Right renal cortex interstitium (tissue), 3 donors: ENCODE measurements around the gene PRKCG. TPM values are rescaled to one million over a fixed set of nuclear protein-coding genes. Genes with fewer than 3 reads are reported as not detected.

Experiments used
- DNase-seq, 3 donors: peaks; one replicate each; pipeline ENCODE4 v3.0.0-alpha.2; 2013; ENCODE audit warnings: low read depth in 3 of 3, low spot score in 2 of 3
- polyA plus RNA-seq, 3 donors: library from polyadenylated mRNA; unstranded; fragments of 120-200 nt; gene quantifications; one replicate each; pipeline ENCODE4 v1.2.1, GENCODE V29; 2013; ENCODE audit not compliant: insufficient read length in 3 of 3

PRKCG gene
- polyA plus RNA-seq, 3 donors = 0.21 to 0.47 (median 0.24) TPM

GRCh38 chr19:53896682-53897081 is 14.7 kb downstream of the PRKCG start:
- DNase-seq = no peak

GRCh38 chr19:53897459-53897858 is 15.5 kb downstream of the PRKCG start:
- no peak for DNase-seq

- no peak for DNase-seq
Measured at GRCh38 chr19:53898166-53898565, 16.2 kb downstream of the PRKCG start.

- DNase-seq = no peak
Measured at GRCh38 chr19:53898636-53899341, 16.8 kb downstream of the PRKCG start.

- DNase-seq = no peak
Measured at GRCh38 chr19:53900191-53900860, 18.3 kb downstream of the PRKCG start.

GRCh38 chr19:53903055-53903680 is 21.2 kb downstream of the PRKCG start:
- DNase-seq = peak in 2 of 3 donors; percentile 69

GRCh38 chr19:53904909-53905308 is 22.9 kb downstream of the PRKCG start:
- DNase-seq = no peak

GRCh38 chr19:53905787-53906186 is 23.8 kb downstream of the PRKCG start:
- no peak for DNase-seq

- DNase-seq = no peak
Measured at GRCh38 chr19:53906211-53907192, 24.5 kb downstream of the PRKCG start.

GRCh38 chr19:53907193-53907581 is 25.2 kb downstream of the PRKCG start:
- DNase-seq = no peak

GRCh38 chr19:53907690-53908089 is 25.7 kb downstream of the PRKCG start:
- no peak for DNase-seq

- no peak for DNase-seq
Measured at GRCh38 chr19:53908106-53908934, 26.3 kb downstream of the PRKCG start.

- DNase-seq = no peak
Measured at GRCh38 chr19:53908935-53909415, 27.0 kb downstream of the PRKCG start, which contains the start of gene CACNG7. CACNG7 (plus strand) TSS chr19:53909278; CDS start chr19:53912832, 3,554 bp downstream.

- DNase-seq = no peak
Measured at GRCh38 chr19:53909471-53910169, 27.6 kb downstream of the PRKCG start.

GRCh38 chr19:53910170-53910518 is 28.1 kb downstream of the PRKCG start:
- no peak for DNase-seq

- no peak for DNase-seq
Measured at GRCh38 chr19:53912653-53913052, 30.7 kb downstream of the PRKCG start.

- DNase-seq = no peak
Measured at GRCh38 chr19:53915000-53915399, 33.0 kb downstream of the PRKCG start.

GRCh38 chr19:53916004-53916403 is 34.0 kb downstream of the PRKCG start:
- no peak for DNase-seq

- DNase-seq = no peak
Measured at GRCh38 chr19:53917356-53917755, 35.4 kb downstream of the PRKCG start.
